PC-9 (cell line): ENCODE data around the gene PCDHB11. TPM values are rescaled to one million over a fixed set of nuclear protein-coding genes. Genes with fewer than 3 reads are reported as not detected.
"Not testable (repeated sequence)": the region's sequence is repeated elsewhere in the genome, so short reads cannot be mapped to it uniquely, and the experiment has no call there.

Experiments
- BruUV-seq: library from RNA; stranded (reverse); fragments of 400-500 nt; replicated peaks from 2 replicates; lab custom pipeline; 2021; lab: Mats Ljungman, UMichigan
- CTCF ChIA-PET: fragments of 300-600 bp; sonication (Branson Sonifier 250); formaldehyde crosslinking; loops from one replicate; lab custom pipeline; 2022; ENCODE audit warnings: antibody characterized with exemption; lab: Charles Lee
- POLR2A ChIA-PET: fragments of 300-600 bp; sonication (Branson Sonifier 250); formaldehyde crosslinking; loops from one replicate; lab custom pipeline; 2022; ENCODE audit warnings: antibody characterized with exemption; ENCODE audit not compliant: unreplicated experiment; lab: Charles Lee
- DNase-seq, 2 experiments: peaks; one replicate each; pipeline versions ENCODE4 v3.0.0 to v3.0.0-alpha.2; 2015 to 2022; ENCODE audit warnings: mixed read lengths in 1 of 2
- H2AFZ ChIP-seq: fragments of 200-600 bp; sonication (generic); 2 replicates; pipeline ENCODE4 v1.8.1; 2017; ENCODE audit warnings: antibody characterized with exemption
- H3F3A ChIP-seq: fragments of 200-600 bp; sonication (generic); 2 replicates; pipeline ENCODE4 v1.8.1; 2017; ENCODE audit warnings: antibody characterized with exemption, mild to moderate bottlenecking, low read depth; ENCODE audit not compliant: insufficient read depth
- H3K27ac ChIP-seq: fragments of 200-600 bp; sonication (generic); 2 replicates; pipeline ENCODE4 v1.6.1; 2016; ENCODE audit warnings: mixed run types
- H3K27me3 ChIP-seq: fragments of 200-600 bp; sonication (generic); 2 replicates; pipeline ENCODE4 v1.6.1; 2016; ENCODE audit warnings: low read depth, mixed run types; ENCODE audit not compliant: insufficient read depth
- H3K36me3 ChIP-seq: fragments of 200-600 bp; sonication (generic); 2 replicates; pipeline ENCODE4 v1.6.1; 2016; ENCODE audit warnings: low read depth, mixed run types
- H3K4me1 ChIP-seq: fragments of 200-600 bp; sonication (generic); replicated peaks from 2 replicates; pipeline ENCODE4 v1.6.1; 2016; ENCODE audit warnings: mixed run types; ENCODE audit not compliant: insufficient read depth
- H3K4me2 ChIP-seq: fragments of 200-600 bp; sonication (generic); 2 replicates; pipeline ENCODE4 v1.6.1; 2017; ENCODE audit warnings: mixed run types
- H3K4me3 ChIP-seq: fragments of 200-600 bp; sonication (generic); 2 replicates; pipeline ENCODE4 v1.6.1; 2016; ENCODE audit warnings: mixed run types
- H3K79me2 ChIP-seq: fragments of 200-600 bp; sonication (generic); 2 replicates; pipeline ENCODE4 v1.6.1; 2017; ENCODE audit warnings: low read depth, mixed run types
- H3K9me2 ChIP-seq: fragments of 200-600 bp; sonication (generic); 2 replicates; pipeline ENCODE4 v1.8.1; 2017; ENCODE audit warnings: mild to moderate bottlenecking; ENCODE audit not compliant: insufficient read depth
- H3K9me3 ChIP-seq: fragments of 200-600 bp; sonication (generic); 2 replicates; pipeline ENCODE4 v1.8.1; 2016; ENCODE audit warnings: low read depth; ENCODE audit not compliant: insufficient read depth
- H4K20me1 ChIP-seq: fragments of 200-600 bp; sonication (generic); 2 replicates; pipeline ENCODE4 v1.8.1; 2017; ENCODE audit not compliant: insufficient read depth
- CTCF ChIP-seq: fragments of 200-600 bp; sonication (generic); conservative IDR thresholded peaks from 2 replicates; pipeline ENCODE4 v1.6.1; 2017; ENCODE audit warnings: mixed run types, antibody characterized with exemption, mild to moderate bottlenecking, moderate library complexity
- EZH2 ChIP-seq: fragments of 200-600 bp; sonication (generic); IDR thresholded peaks from 2 replicates; pipeline ENCODE4 v1.8.0; 2017; ENCODE audit warnings: antibody characterized with exemption, low read depth
- intact Hi-C: fragments of 100-400 bp; cut with micrococcal nuclease; formaldehyde crosslinking; loops from one replicate; pipeline ENCODE4 v1.10.0; 2022; ENCODE audit not compliant: unreplicated experiment
- total RNA-seq: library from RNA; stranded (reverse); gene quantifications from 2 replicates; pipeline ENCODE4 v1.2.3, GENCODE V29; 2021

The PCDHB11 gene
- total RNA-seq, 1 experiment from 2014 or later: not detected

GRCh38 chr5:141150993-141151325 is 48.5 kb upstream of the PCDHB11 start:
- H3K4me1 ChIP-seq: no peaks in the 10 kb centered on the region
- ChIA-PET CTCF (interaction anchor here (0.7 kb wide), 1 partner anchor 9 kb away, joined by 4 read pairs; no protein-coding TSS in a partner anchor), POLR2A (no interaction called here)
- no peaks in the 10 kb centered on the region for H3K9me3 ChIP-seq
- H3K36me3 ChIP-seq: no peaks in the 10 kb centered on the region
- H3K9me2 ChIP-seq: no peaks in the 10 kb centered on the region
- no peak overlapping the region for H3K4me3 ChIP-seq
- DNase-seq: no peak
- H3K79me2 ChIP-seq: no peaks in the 10 kb centered on the region
- no peak overlapping the region for H3K27ac ChIP-seq
- no peak overlapping the region for H2AFZ ChIP-seq
- H3K4me2 ChIP-seq: no peak overlapping the region
- intact Hi-C loops: no loop called here
- H4K20me1 ChIP-seq: no peaks in the 10 kb centered on the region
- no peaks in the 10 kb centered on the region for H3K27me3 ChIP-seq
- H3F3A ChIP-seq: no peaks in the 10 kb centered on the region
- TF ChIP-seq EZH2: no peak
- TF ChIP-seq CTCF: no peak
- no TSS peak for BruUV-seq

GRCh38 chr5:141151632-141152031 is 47.8 kb upstream of the PCDHB11 start:
- H2AFZ ChIP-seq, H3K9me2 ChIP-seq, DNase-seq, H3K4me1 ChIP-seq, H3K36me3 ChIP-seq, H3K4me2 ChIP-seq, intact Hi-C loops, H3F3A ChIP-seq, CTCF ChIA-PET, H4K20me1 ChIP-seq, H3K9me3 ChIP-seq, H3K4me3 ChIP-seq, H3K27me3 ChIP-seq, H3K27ac ChIP-seq, POLR2A ChIA-PET, H3K79me2 ChIP-seq, BruUV-seq: not testable (repeated sequence)

GRCh38 chr5:141152096-141152495 is 47.3 kb upstream of the PCDHB11 start:
- H3K27me3 ChIP-seq, H3K9me3 ChIP-seq, CTCF ChIA-PET, H3F3A ChIP-seq, H3K27ac ChIP-seq, H3K79me2 ChIP-seq, H3K4me3 ChIP-seq, H3K9me2 ChIP-seq, H2AFZ ChIP-seq, intact Hi-C loops, H3K36me3 ChIP-seq, BruUV-seq, POLR2A ChIA-PET, H4K20me1 ChIP-seq, H3K4me1 ChIP-seq, DNase-seq, H3K4me2 ChIP-seq: not testable (repeated sequence)

GRCh38 chr5:141155540-141156374 is 43.7 kb upstream of the PCDHB11 start:
- BruUV-seq: no TSS peak
- Histone ChIP-seq H3K4me3 (no peak overlapping the region), H3K4me2 (no peak overlapping the region), H3F3A (no peaks in the 10 kb centered on the region), H2AFZ (no peak overlapping the region), H3K79me2 (no peaks in the 10 kb centered on the region), H4K20me1 (no peaks in the 10 kb centered on the region), H3K9me3 (no peaks in the 10 kb centered on the region), H3K36me3 (no peaks in the 10 kb centered on the region), H3K4me1 (no peaks in the 10 kb centered on the region), H3K9me2 (no peaks in the 10 kb centered on the region), H3K27ac (no peak overlapping the region), H3K27me3 (no peaks in the 10 kb centered on the region)
- TF ChIP-seq CTCF: peak; percentile 40; the same call in 1 of the 2 replicates
- no peak for TF ChIP-seq EZH2
- POLR2A ChIA-PET: interaction anchor here (0.6 kb wide), 1 partner anchor 22 kb away, joined by 4 read pairs; no protein-coding TSS in a partner anchor
- no peak for DNase-seq
- intact Hi-C loops: no loop called here
- CTCF ChIA-PET: interaction anchor here (0.5 to 0.6 kb wide), 2 partner anchors 1012 to 1050 kb away, joined by 3 to 7 read pairs; no protein-coding TSS in a partner anchor

GRCh38 chr5:141157356-141157755 is 42.1 kb upstream of the PCDHB11 start:
- H3F3A ChIP-seq, CTCF ChIA-PET, H3K9me2 ChIP-seq, H2AFZ ChIP-seq, POLR2A ChIA-PET, H3K27me3 ChIP-seq, H3K27ac ChIP-seq, BruUV-seq, intact Hi-C loops, DNase-seq, H4K20me1 ChIP-seq, H3K4me3 ChIP-seq, H3K4me1 ChIP-seq, H3K36me3 ChIP-seq, H3K79me2 ChIP-seq, H3K9me3 ChIP-seq, H3K4me2 ChIP-seq: not testable (repeated sequence)

GRCh38 chr5:141157901-141158300 is 41.5 kb upstream of the PCDHB11 start:
- DNase-seq, H3K27ac ChIP-seq, H3K4me3 ChIP-seq, H3K27me3 ChIP-seq, H3K4me2 ChIP-seq, H2AFZ ChIP-seq, H3K4me1 ChIP-seq, H3K79me2 ChIP-seq, H3K36me3 ChIP-seq, H3K9me2 ChIP-seq, H4K20me1 ChIP-seq, POLR2A ChIA-PET, H3K9me3 ChIP-seq, H3F3A ChIP-seq, CTCF ChIA-PET, BruUV-seq, intact Hi-C loops: not testable (repeated sequence)
